Natural killer cell (primary cell): ENCODE data around the gene NFIC. TPM values are rescaled to one million over a fixed set of nuclear protein-coding genes. Genes with fewer than 3 reads are reported as not detected.
A peak's percentile ranks its signal among the peaks of the same experiment; 100 is the strongest.

Experiments used
- ATAC-seq, 3 donors: fragments of 150-1000 bp in 2 of 3; fragments of 200-7000 bp in 1 of 3; cut with Tn5 transposase; 1 replicate in 1 of 3; 2 replicates in 2 of 3; pipeline ENCODE4 v1.10.0; 2021; ENCODE audit warnings: mild to moderate bottlenecking in 2 of 3, moderate library complexity in 2 of 3
- DNase-seq, 2 donors: peaks; one replicate each; pipeline versions ENCODE4 v3.0.0 to v3.0.0-alpha.2; 2013 to 2021; ENCODE audit warnings: mixed read lengths in 1 of 2
- H3K27ac ChIP-seq: one replicate; pipeline ENCODE4 v1.5.1; 2013; ENCODE audit warnings: mild to moderate bottlenecking, low read length
- H3K27me3 ChIP-seq: one replicate; pipeline ENCODE4 v1.6.1; 2013; ENCODE audit warnings: low read length; ENCODE audit not compliant: control insufficient read depth, insufficient read depth
- H3K36me3 ChIP-seq: one replicate; pipeline ENCODE4 v1.6.1; 2013; ENCODE audit warnings: low read length; ENCODE audit not compliant: control insufficient read depth, insufficient read depth
- H3K4me1 ChIP-seq: one replicate; pipeline ENCODE4 v1.6.1; 2013; ENCODE audit warnings: low read length; ENCODE audit not compliant: control insufficient read depth, insufficient read depth
- H3K4me3 ChIP-seq: one replicate; pipeline ENCODE4 v1.5.1; 2013; ENCODE audit warnings: low read length
- H3K9me3 ChIP-seq: one replicate; pipeline ENCODE4 v1.6.1; 2013; ENCODE audit warnings: low read length; ENCODE audit not compliant: control insufficient read depth, insufficient read depth
- H3K27ac Mint-ChIP-seq, 2 donors: one replicate each; pipeline ENCODE4 v1.8.0; 2022; ENCODE audit warnings: mild to moderate bottlenecking in 2 of 2, mixed read lengths in 2 of 2, moderate library complexity in 1 of 2
- H3K27me3 Mint-ChIP-seq, 2 donors: one replicate each; pipeline ENCODE4 v1.8.0; 2022; ENCODE audit warnings: low read depth in 2 of 2, mixed read lengths in 2 of 2
- H3K36me3 Mint-ChIP-seq: one replicate; pipeline ENCODE4 v1.8.0; 2022; ENCODE audit warnings: mixed read lengths
- H3K4me1 Mint-ChIP-seq, 2 donors: one replicate each; pipeline ENCODE4 v1.8.0; 2022; ENCODE audit warnings: mixed read lengths in 2 of 2
- H3K4me3 Mint-ChIP-seq: one replicate; pipeline ENCODE4 v1.8.0; 2022; ENCODE audit warnings: mild to moderate bottlenecking, moderate library complexity, mixed read lengths
- H3K9me3 Mint-ChIP-seq, 2 donors: one replicate each; pipeline ENCODE4 v1.8.0; 2022; ENCODE audit warnings: mixed read lengths in 2 of 2
- CTCF ChIP-seq: fragments of 200-600 bp; IDR thresholded peaks from one replicate; pipeline ENCODE4 v1.8.0; 2022; ENCODE audit warnings: antibody characterized with exemption
- whole genome bisulfite sequencing: methylation state at CpG from one replicate; pipeline ENCODE4 v1.1.7; 2013; ENCODE audit warnings: missing lambda C conversion rate; ENCODE audit not compliant: insufficient coverage; 5-methylcytosine and 5-hydroxymethylcytosine counted together
- intact Hi-C: fragments of 100-400 bp; cut with micrococcal nuclease; formaldehyde crosslinking; loops from one replicate; pipeline ENCODE4 v1.14.2; 2022
- total RNA-seq, 4 donors: library from RNA; stranded (reverse); fragments of 120-200 nt in 1 of 4; gene quantifications; one replicate each; pipeline versions ENCODE4 v1.2.3 to v1.2.4, GENCODE V29; 2013 to 2022

The NFIC gene
- total RNA-seq, 3 donors from 2014 or later (not counting 1 experiment from before 2014, with no cell fraction given) = 18.5 to 22.2 (median 20.6) TPM

- intact Hi-C loops = no loop called here
- H3K4me1 Mint-ChIP-seq = peaks cover 29 to 48% of the 10 kb centered on the region in 2 donors
Observed at GRCh38 chr19:3359919-3360420, 6.4 kb upstream of the NFIC start.

GRCh38 chr19:3360421-3361383, 5.7 kb upstream of the NFIC start:
- under 1% methylated on average over 89 of the region's 90 CpGs for WGBS
- H3K27ac ChIP-seq = peak overlapping the region; percentile 24
- H3K27ac Mint-ChIP-seq = peak overlapping the region; percentile 8 to 76
- H3K27me3 ChIP-seq = peaks cover 2% of the 10 kb centered on the region
- H3K4me3 ChIP-seq = peak overlapping the region; percentile 45
- H3K9me3 Mint-ChIP-seq = no peaks in the 10 kb centered on the region
- TF ChIP-seq CTCF = no peak
- intact Hi-C loops = no loop called here
- no peaks in the 10 kb centered on the region for H3K36me3 ChIP-seq
- H3K27me3 Mint-ChIP-seq = peaks cover 0 to 8% of the 10 kb centered on the region in 2 donors
- peaks cover 40% of the 10 kb centered on the region for H3K4me1 ChIP-seq
- H3K4me3 Mint-ChIP-seq = peak overlapping the region; percentile 88
- peaks cover 29 to 55% of the 10 kb centered on the region in 2 donors for H3K4me1 Mint-ChIP-seq
- H3K36me3 Mint-ChIP-seq = no peaks in the 10 kb centered on the region
- H3K9me3 ChIP-seq = no peaks in the 10 kb centered on the region
- peak; percentile 41 to 63 (median 56) for ATAC-seq
- DNase-seq = peak; percentile 69 to 90

More at GRCh38 chr19:3359919-3360420, 6.4 kb upstream of the NFIC start:
- H3K9me3 Mint-ChIP-seq = no peaks in the 10 kb centered on the region
- no peak for TF ChIP-seq CTCF
- peaks cover 0 to under 1% of the 10 kb centered on the region in 2 donors for H3K27me3 Mint-ChIP-seq
- WGBS = under 1% methylated on average over 81 of the region's 81 CpGs
- ATAC-seq (peak in 2 of 3 donors; percentile 10 to 29), DNase-seq (peak; percentile 34 to 74)
- H3K9me3 ChIP-seq = no peaks in the 10 kb centered on the region
- no peaks in the 10 kb centered on the region for H3K36me3 ChIP-seq
- no peak overlapping the region for H3K27ac ChIP-seq
- H3K27ac Mint-ChIP-seq = peak overlapping the region; percentile 8 to 92
- peak overlapping the region; percentile 45 for H3K4me3 ChIP-seq
- peak overlapping the region; percentile 88 for H3K4me3 Mint-ChIP-seq
- no peaks in the 10 kb centered on the region for H3K27me3 ChIP-seq
- H3K36me3 Mint-ChIP-seq = no peaks in the 10 kb centered on the region
- H3K4me1 ChIP-seq = peaks cover 35% of the 10 kb centered on the region

GRCh38 chr19:3361384-3362216, 4.8 kb upstream of the NFIC start:
- H3K4me1 Mint-ChIP-seq = peaks cover 29 to 56% of the 10 kb centered on the region in 2 donors
- DNase-seq (peak in 1 of 2 donors; percentile 35), ATAC-seq (peak in 2 of 3 donors; percentile 46 to 48)
- 45% methylated on average over 26 of the region's 27 CpGs for WGBS
- peaks cover 0 to 8% of the 10 kb centered on the region in 2 donors for H3K27me3 Mint-ChIP-seq
- peak overlapping the region; percentile 74 for H3K4me3 Mint-ChIP-seq
- H3K27ac Mint-ChIP-seq = peak overlapping the region; percentile 8 to 76
- Histone ChIP-seq H3K4me1 (peaks cover 47% of the 10 kb centered on the region), H3K36me3 (no peaks in the 10 kb centered on the region), H3K27ac (no peak overlapping the region), H3K27me3 (peaks cover 3% of the 10 kb centered on the region), H3K9me3 (no peaks in the 10 kb centered on the region), H3K4me3 (peak overlapping the region; percentile 45)
- intact Hi-C loops = no loop called here
- H3K36me3 Mint-ChIP-seq = no peaks in the 10 kb centered on the region
- no peak for TF ChIP-seq CTCF
- no peaks in the 10 kb centered on the region for H3K9me3 Mint-ChIP-seq
